ENCODE measurements around the gene GARIN5B.
A peak's percentile ranks its signal among the peaks of the same experiment; 100 is the strongest.

The GARIN5B gene

GRCh38 chr19:55369653-55370304 lies 6.7 kb upstream of the GARIN5B start:
- DNase-seq: peak in 1 of 3 donors; percentile 14
- Histone ChIP-seq H3K27me3 (replicated peaks; ENCODE audit: control insufficient read depth, insufficient read depth, low read length, poor library complexity, severe bottlenecking) (peaks cover 60% of the 10 kb centered on the region), H3K27ac (ENCODE audit: insufficient read depth, low read length, poor library complexity, severe bottlenecking) (no peak overlapping the region)

GRCh38 chr19:55368701-55369563 lies 5.9 kb upstream of the GARIN5B start:
- H3K36me3 ChIP-seq (ENCODE audit: control insufficient read depth, insufficient read depth, low read length): no peaks in the 10 kb centered on the region
- H3K4me3 ChIP-seq (ENCODE audit: insufficient read depth, low read depth, low read length, poor library complexity, severe bottlenecking): no peak overlapping the region
- H3K4me1 ChIP-seq (ENCODE audit: control insufficient read depth, insufficient read depth, low read length, poor library complexity, severe bottlenecking): peaks cover 15% of the 10 kb centered on the region
- peaks cover 52% of the 10 kb centered on the region for H3K27me3 ChIP-seq (replicated peaks; ENCODE audit: control insufficient read depth, insufficient read depth, low read length, poor library complexity, severe bottlenecking)
- DNase-seq: no peak
- H3K27ac ChIP-seq (ENCODE audit: insufficient read depth, low read length, poor library complexity, severe bottlenecking): no peak overlapping the region
- no peaks in the 10 kb centered on the region for H3K9me3 ChIP-seq (ENCODE audit: control insufficient read depth, low read length)

More at GRCh38 chr19:55369653-55370304, 6.7 kb upstream of the GARIN5B start:
- H3K36me3 ChIP-seq (ENCODE audit: control insufficient read depth, insufficient read depth, low read length): no peaks in the 10 kb centered on the region
- H3K4me3 ChIP-seq (ENCODE audit: insufficient read depth, low read depth, low read length, poor library complexity, severe bottlenecking): peak overlapping the region; percentile 45
- peaks cover 15% of the 10 kb centered on the region for H3K4me1 ChIP-seq (ENCODE audit: control insufficient read depth, insufficient read depth, low read length, poor library complexity, severe bottlenecking)
- no peaks in the 10 kb centered on the region for H3K9me3 ChIP-seq (ENCODE audit: control insufficient read depth, low read length)

- Histone ChIP-seq H3K36me3 (ENCODE audit: control insufficient read depth, insufficient read depth, low read length) (no peaks in the 10 kb centered on the region), H3K4me1 (ENCODE audit: control insufficient read depth, insufficient read depth, low read length, poor library complexity, severe bottlenecking) (peaks cover 15% of the 10 kb centered on the region), H3K9me3 (ENCODE audit: control insufficient read depth, low read length) (no peaks in the 10 kb centered on the region), H3K27ac (ENCODE audit: insufficient read depth, low read length, poor library complexity, severe bottlenecking) (no peak overlapping the region), H3K4me3 (ENCODE audit: insufficient read depth, low read depth, low read length, poor library complexity, severe bottlenecking) (no peak overlapping the region), H3K27me3 (replicated peaks; ENCODE audit: control insufficient read depth, insufficient read depth, low read length, poor library complexity, severe bottlenecking) (peaks cover 44% of the 10 kb centered on the region)
- DNase-seq: no peak
Measured at GRCh38 chr19:55368106-55368505, 5.0 kb upstream of the GARIN5B start.

GRCh38 chr19:55366790-55367189 lies 3.7 kb upstream of the GARIN5B start:
- H3K4me1 ChIP-seq (ENCODE audit: control insufficient read depth, insufficient read depth, low read length, poor library complexity, severe bottlenecking): peaks cover 15% of the 10 kb centered on the region
- H3K27me3 ChIP-seq (replicated peaks; ENCODE audit: control insufficient read depth, insufficient read depth, low read length, poor library complexity, severe bottlenecking): peaks cover 31% of the 10 kb centered on the region
- H3K9me3 ChIP-seq (ENCODE audit: control insufficient read depth, low read length): no peaks in the 10 kb centered on the region
- no peaks in the 10 kb centered on the region for H3K36me3 ChIP-seq (ENCODE audit: control insufficient read depth, insufficient read depth, low read length)
- DNase-seq: no peak
- H3K27ac ChIP-seq (ENCODE audit: insufficient read depth, low read length, poor library complexity, severe bottlenecking): no peak overlapping the region
- no peak overlapping the region for H3K4me3 ChIP-seq (ENCODE audit: insufficient read depth, low read depth, low read length, poor library complexity, severe bottlenecking)

- DNase-seq: no peak
- Histone ChIP-seq H3K9me3 (ENCODE audit: control insufficient read depth, low read length) (no peaks in the 10 kb centered on the region), H3K36me3 (ENCODE audit: control insufficient read depth, insufficient read depth, low read length) (no peaks in the 10 kb centered on the region), H3K27me3 (replicated peaks; ENCODE audit: control insufficient read depth, insufficient read depth, low read length, poor library complexity, severe bottlenecking) (peaks cover 28% of the 10 kb centered on the region), H3K4me3 (ENCODE audit: insufficient read depth, low read depth, low read length, poor library complexity, severe bottlenecking) (no peak overlapping the region), H3K4me1 (ENCODE audit: control insufficient read depth, insufficient read depth, low read length, poor library complexity, severe bottlenecking) (peaks cover 15% of the 10 kb centered on the region), H3K27ac (ENCODE audit: insufficient read depth, low read length, poor library complexity, severe bottlenecking) (no peak overlapping the region)
Measured at GRCh38 chr19:55365964-55366363, 2.9 kb upstream of the GARIN5B start.

- DNase-seq: no peak
- Histone ChIP-seq H3K27me3 (replicated peaks; ENCODE audit: control insufficient read depth, insufficient read depth, low read length, poor library complexity, severe bottlenecking) (peaks cover 22% of the 10 kb centered on the region), H3K9me3 (ENCODE audit: control insufficient read depth, low read length) (no peaks in the 10 kb centered on the region), H3K36me3 (ENCODE audit: control insufficient read depth, insufficient read depth, low read length) (no peaks in the 10 kb centered on the region), H3K27ac (ENCODE audit: insufficient read depth, low read length, poor library complexity, severe bottlenecking) (no peak overlapping the region), H3K4me3 (ENCODE audit: insufficient read depth, low read depth, low read length, poor library complexity, severe bottlenecking) (no peak overlapping the region), H3K4me1 (ENCODE audit: control insufficient read depth, insufficient read depth, low read length, poor library complexity, severe bottlenecking) (peaks cover 15% of the 10 kb centered on the region)
Measured at GRCh38 chr19:55365245-55365644, 2.2 kb upstream of the GARIN5B start.

GRCh38 chr19:55362174-55362989 lies 678 bp downstream of the GARIN5B start:
- no peak for DNase-seq
- Histone ChIP-seq H3K27ac (ENCODE audit: insufficient read depth, low read length, poor library complexity, severe bottlenecking) (no peak overlapping the region), H3K4me3 (ENCODE audit: insufficient read depth, low read depth, low read length, poor library complexity, severe bottlenecking) (no peak overlapping the region), H3K9me3 (ENCODE audit: control insufficient read depth, low read length) (no peaks in the 10 kb centered on the region), H3K4me1 (ENCODE audit: control insufficient read depth, insufficient read depth, low read length, poor library complexity, severe bottlenecking) (no peaks in the 10 kb centered on the region), H3K36me3 (ENCODE audit: control insufficient read depth, insufficient read depth, low read length) (no peaks in the 10 kb centered on the region), H3K27me3 (replicated peaks; ENCODE audit: control insufficient read depth, insufficient read depth, low read length, poor library complexity, severe bottlenecking) (no peaks in the 10 kb centered on the region)

GRCh38 chr19:55360902-55361301 lies 2.2 kb downstream of the GARIN5B start:
- no peak for DNase-seq

GRCh38 chr19:55358943-55359908 lies 3.8 kb downstream of the GARIN5B start:
- no peak for DNase-seq
- Histone ChIP-seq H3K36me3 (ENCODE audit: control insufficient read depth, insufficient read depth, low read length) (no peaks in the 10 kb centered on the region), H3K27me3 (replicated peaks; ENCODE audit: control insufficient read depth, insufficient read depth, low read length, poor library complexity, severe bottlenecking) (peaks cover 6% of the 10 kb centered on the region), H3K27ac (ENCODE audit: insufficient read depth, low read length, poor library complexity, severe bottlenecking) (no peak overlapping the region), H3K4me1 (ENCODE audit: control insufficient read depth, insufficient read depth, low read length, poor library complexity, severe bottlenecking) (peaks cover 5% of the 10 kb centered on the region), H3K9me3 (ENCODE audit: control insufficient read depth, low read length) (no peaks in the 10 kb centered on the region), H3K4me3 (ENCODE audit: insufficient read depth, low read depth, low read length, poor library complexity, severe bottlenecking) (no peak overlapping the region)

More at GRCh38 chr19:55360902-55361301, 2.2 kb downstream of the GARIN5B start:
- Histone ChIP-seq H3K4me1 (ENCODE audit: control insufficient read depth, insufficient read depth, low read length, poor library complexity, severe bottlenecking) (no peaks in the 10 kb centered on the region), H3K36me3 (ENCODE audit: control insufficient read depth, insufficient read depth, low read length) (no peaks in the 10 kb centered on the region), H3K4me3 (ENCODE audit: insufficient read depth, low read depth, low read length, poor library complexity, severe bottlenecking) (no peak overlapping the region), H3K9me3 (ENCODE audit: control insufficient read depth, low read length) (no peaks in the 10 kb centered on the region), H3K27me3 (replicated peaks; ENCODE audit: control insufficient read depth, insufficient read depth, low read length, poor library complexity, severe bottlenecking) (no peaks in the 10 kb centered on the region), H3K27ac (ENCODE audit: insufficient read depth, low read length, poor library complexity, severe bottlenecking) (no peak overlapping the region)

Data from effector memory CD4-positive, alpha-beta T cell (primary cell).